ENCODE data around the gene DTNB.

Gene DTNB

GRCh38 chr2:25335971-25336370 lies 337.4 kb downstream of the DTNB start:
- no peak for DNase-seq

DNA sequence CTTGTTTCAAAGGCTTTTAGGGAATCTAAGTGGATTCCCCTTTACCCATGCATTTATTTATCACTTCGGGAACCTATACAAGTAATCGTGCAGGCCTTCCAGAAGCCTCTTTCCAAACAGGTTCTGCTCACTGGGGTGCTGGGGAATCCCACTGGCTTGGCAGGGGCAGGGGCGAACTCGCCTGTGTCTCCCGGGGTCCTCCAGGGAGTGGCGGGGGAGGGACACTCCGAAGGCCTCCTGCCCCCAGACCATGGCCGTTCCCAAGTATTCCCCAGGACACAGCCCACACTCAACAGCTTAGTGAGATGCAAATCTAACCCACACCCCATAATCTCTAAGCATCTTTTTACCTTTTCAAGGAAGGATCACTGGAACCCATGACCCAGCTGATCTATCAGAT lies 338.2 kb downstream of the DTNB start:
- DNase-seq, result no peak

DNA sequence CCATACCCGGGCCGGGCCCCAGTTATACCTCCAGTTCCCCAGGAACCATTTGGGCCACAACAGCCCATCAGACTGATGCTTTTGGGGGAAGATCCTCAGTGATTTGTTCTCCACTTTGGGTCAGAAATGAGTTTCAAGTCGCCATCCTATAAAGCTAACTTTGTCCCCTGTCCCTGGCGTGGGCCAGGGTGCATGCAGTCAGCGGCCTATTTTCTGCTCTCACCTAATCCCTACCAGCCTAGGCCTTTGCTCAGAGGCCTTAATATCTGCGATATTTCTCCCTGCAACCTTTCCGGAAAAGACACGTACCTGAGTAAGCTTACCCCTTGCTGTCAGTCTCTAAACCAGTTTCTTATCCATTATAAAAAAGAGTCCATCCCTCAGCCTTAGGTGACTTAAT lies 338.9 kb downstream of the DTNB start:
- no peak for DNase-seq

GRCh38 chr2:25333981-25334380 lies 339.4 kb downstream of the DTNB start:
- DNase-seq, result peak; percentile 38

DNA sequence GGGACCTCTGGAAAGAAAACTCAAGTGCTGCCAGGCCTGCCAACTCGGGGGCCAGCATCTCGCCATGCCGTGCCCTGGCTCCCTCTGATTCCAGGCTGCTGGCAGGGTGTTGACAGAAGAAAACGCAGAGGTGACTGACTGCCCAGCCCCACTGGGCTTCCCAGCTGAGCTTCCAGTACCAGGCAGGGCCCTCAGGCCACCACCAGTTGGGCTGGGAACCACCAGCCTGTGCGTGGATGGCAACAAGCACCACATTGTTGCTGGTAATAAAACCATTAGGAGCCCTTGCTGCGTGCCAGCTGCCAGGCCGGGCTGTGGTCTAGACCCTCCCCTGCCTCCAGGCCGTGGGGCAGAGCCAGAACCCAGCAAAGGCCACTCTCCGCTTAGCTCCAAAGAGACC lies 340.8 kb downstream of the DTNB start:
- no peak for DNase-seq

- no peak for DNase-seq
Measured at GRCh38 chr2:25331686-25332365, 341.6 kb downstream of the DTNB start.

GRCh38 chr2:25330937-25331336 lies 342.4 kb downstream of the DTNB start:
- no peak for DNase-seq

DNA sequence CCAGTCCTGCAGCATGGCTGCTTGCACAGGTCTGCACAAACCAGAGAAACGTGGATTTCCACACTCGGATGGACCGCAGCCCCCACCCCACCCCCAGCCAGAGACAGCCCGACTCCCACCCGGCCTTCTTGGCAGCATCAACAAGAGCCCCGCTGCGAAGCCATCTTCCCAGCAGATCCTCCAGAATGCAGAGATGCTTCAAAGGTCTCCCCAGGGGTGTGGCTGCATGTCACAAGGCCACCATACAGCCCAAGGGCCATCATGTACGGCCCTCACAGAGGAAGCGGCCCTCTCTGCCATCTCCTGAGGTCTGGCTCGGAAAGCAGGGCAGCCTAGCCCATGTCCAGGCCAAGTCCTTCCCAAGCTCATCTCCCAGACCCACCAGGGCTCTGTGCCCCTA lies 343.1 kb downstream of the DTNB start:
- no peak for DNase-seq

DNA sequence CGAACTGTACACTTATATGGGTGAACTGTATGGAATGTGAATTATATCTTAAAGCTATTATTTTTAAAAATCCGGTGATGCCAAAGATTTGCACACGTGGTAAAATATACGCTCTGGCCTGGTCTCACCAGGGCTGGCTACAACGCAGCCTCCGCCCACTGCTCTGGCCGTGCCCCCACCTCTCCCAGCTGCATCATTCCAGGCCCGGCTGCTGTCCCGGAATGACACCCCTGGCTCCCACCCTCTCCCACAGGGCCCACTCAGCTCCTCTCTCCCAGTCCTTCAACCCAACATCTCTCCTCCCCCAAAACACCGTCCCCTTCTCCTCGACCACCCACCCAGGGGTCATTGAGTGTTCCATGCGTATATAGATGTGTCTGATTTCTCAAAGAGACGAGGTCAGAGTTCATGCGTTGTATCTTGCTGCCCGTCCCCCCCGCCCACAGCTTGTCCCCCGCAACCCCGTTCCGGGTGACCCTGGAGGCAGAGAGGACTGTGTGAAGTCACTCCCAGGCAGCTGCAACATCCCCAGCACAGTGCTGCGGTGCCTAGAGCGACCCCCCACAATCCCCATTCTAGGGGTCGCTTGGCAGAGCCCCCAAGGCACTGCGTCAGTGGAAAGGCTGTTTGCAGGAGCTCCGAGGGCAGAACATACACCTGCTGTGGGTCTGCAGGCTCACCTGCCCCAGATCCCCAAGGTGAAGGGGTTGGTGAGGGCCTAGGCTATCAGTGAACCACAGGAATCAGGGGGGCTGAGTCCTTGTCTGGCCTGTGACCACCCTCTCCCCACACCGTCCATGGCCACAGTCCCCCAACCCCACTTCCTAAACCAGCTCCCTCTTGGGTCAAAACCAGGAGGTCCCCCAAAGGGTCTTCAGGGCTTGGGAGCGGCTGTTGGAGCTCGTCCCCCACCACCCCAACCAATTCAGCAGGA lies 345.0 kb downstream of the DTNB start:
- DNase-seq, result no peak

Data from NCI-H1436 (cell line).